ENCODE results near the gene DNALI1.
"Not testable (repeated sequence)": the region's sequence is repeated elsewhere in the genome, so short reads cannot be mapped to it uniquely, and the experiment has no call there.

The DNALI1 gene

DNA sequence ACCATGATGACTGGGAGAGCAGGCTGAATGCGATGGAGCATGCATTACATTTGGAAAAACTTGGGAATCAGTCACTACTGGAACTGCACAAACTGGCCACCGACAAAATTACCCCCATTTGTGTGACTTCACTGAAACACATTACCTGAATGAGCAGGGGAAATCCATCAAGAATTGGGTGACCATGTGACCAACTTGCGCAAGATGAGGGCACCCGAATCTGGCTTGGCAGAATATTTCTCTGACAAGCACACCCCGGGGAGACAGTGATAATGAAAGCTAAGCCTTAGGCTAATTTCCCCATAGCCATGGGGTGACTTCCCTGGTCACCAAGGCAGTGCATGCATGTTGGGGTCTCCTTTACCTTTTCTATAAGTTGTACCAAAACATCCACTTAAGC is 11.7 kb upstream of the DNALI1 start:
- H3K4me3 ChIP-seq (ENCODE audit: low read depth, low read length), result no peak overlapping the region
- TF ChIP-seq, protein P1, sequence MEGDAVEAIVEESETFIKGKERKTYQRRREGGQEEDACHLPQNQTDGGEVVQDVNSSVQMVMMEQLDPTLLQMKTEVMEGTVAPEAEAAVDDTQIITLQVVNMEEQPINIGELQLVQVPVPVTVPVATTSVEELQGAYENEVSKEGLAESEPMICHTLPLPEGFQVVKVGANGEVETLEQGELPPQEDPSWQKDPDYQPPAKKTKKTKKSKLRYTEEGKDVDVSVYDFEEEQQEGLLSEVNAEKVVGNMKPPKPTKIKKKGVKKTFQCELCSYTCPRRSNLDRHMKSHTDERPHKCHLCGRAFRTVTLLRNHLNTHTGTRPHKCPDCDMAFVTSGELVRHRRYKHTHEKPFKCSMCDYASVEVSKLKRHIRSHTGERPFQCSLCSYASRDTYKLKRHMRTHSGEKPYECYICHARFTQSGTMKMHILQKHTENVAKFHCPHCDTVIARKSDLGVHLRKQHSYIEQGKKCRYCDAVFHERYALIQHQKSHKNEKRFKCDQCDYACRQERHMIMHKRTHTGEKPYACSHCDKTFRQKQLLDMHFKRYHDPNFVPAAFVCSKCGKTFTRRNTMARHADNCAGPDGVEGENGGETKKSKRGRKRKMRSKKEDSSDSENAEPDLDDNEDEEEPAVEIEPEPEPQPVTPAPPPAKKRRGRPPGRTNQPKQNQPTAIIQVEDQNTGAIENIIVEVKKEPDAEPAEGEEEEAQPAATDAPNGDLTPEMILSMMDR (IDR thresholded peaks at IDR 0.05; ENCODE audit: low read depth, low read length), result no peak

DNA sequence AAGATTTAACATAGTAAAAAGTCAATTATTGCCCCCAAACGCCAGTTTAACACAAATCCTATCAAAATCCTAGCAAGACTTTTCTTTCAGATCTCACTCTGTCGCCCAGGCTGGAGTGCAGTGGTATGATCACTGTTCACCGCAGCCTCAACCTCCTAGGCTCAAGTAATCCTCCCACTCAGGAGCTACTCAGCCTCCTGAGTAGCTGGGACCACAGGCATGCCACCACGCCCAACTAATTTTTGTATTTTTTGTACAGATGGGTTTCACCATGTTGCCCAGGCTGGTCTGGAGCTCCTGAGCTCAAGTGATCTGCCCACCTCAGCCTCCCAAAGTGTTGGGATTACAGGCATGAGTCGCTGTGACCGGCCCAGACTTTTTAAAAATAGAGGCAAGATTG is 7.4 kb upstream of the DNALI1 start:
- no peak overlapping the region for H3K4me3 ChIP-seq (ENCODE audit: low read depth, low read length)
- TF ChIP-seq, protein P1 (IDR thresholded peaks at IDR 0.05; ENCODE audit: low read depth, low read length), result no peak

DNA sequence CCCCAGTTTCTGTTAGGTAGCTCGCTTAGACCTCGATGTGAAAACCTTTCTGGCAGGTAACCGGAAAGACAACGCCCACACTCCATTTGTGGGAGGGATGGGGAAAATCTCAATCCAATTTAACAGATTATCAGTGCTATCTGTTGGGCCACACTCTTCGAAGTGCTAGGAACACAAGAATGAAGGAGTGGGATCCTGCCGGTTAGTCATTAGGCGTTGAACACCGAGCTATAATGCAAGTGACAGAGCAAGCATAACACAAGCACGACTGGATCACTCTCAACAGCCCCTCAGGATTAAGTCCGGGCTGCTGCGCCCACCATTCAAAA is 3.2 kb upstream of the DNALI1 start:
- peak overlapping the region; percentile 89 for H3K4me3 ChIP-seq (ENCODE audit: low read depth, low read length)
- TF ChIP-seq, protein P1 (IDR thresholded peaks at IDR 0.05; ENCODE audit: low read depth, low read length), result no peak

DNA sequence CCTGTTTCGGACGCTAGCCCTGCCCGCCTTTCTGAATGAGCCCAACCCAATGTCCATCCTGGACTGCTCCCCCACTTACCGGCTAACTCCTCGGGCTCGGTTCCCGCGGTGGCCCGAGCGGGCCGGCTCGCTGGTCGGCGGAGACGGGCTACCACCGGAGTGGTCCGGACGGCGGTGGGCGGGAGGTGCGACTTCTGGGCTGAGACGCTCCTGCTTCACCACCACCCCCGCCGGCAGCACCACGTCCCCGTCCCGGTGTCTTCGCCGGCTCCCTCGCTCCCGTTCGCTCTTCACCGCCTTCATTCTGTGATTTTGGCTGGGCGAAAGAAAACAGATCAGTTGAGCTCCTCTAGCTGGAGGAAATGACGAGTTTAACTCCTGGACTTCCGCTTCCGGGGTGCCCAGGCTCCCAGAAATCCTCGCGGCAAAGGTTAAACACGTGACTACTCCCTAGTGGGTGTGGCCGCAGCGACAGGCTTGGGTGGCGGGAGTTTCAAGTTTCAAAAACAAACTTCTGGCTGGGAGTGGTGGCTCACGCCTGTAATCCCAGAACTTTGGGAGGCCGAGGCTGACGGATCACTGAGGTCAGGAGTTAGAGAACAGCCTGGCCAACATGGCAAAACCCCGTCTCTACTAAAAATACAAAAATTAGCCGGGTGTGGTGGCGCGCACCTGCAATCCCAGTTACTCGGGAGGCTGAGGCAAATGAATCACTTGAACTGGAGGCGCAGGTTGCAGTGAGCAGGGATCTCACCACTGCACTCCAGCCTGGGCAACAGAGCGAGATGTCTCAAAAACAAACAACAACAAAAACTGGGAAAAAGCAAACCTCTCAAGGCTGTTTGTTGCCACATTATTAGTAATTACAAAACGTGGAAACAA is 2.6 kb upstream of the DNALI1 start, which contains the start of gene SNIP1:
TSS of gene SNIP1 (minus strand) at position 367 of the 882 bp plus-strand sequence. CDS start at position 303, 64 bp downstream.
- TF ChIP-seq, protein P1 (IDR thresholded peaks at IDR 0.05; ENCODE audit: low read depth, low read length), result no peak
- H3K4me3 ChIP-seq (ENCODE audit: low read depth, low read length), result peak within 1 kb of the TSS; percentile 89

DNA sequence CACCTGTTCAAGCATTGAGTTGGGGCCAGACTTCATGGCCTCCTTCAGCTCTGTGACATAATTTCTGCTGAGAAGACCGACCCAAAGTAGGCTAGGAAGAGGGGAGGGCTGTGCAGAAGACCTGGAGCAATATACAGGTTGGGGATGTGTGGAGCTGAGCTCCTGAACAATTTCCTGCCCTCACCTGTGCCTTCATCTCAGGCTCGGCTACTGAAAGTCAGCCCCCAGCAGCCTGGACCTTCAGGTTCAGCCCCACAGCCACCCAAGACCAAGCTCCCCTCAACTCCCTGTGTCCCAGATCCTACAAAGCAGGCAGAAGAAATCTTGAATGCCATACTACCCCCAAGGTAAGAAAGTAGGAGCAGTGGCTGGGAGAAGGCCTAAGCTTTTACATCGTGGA is 662 bp downstream of the DNALI1 start:
- H3K4me3 ChIP-seq (ENCODE audit: low read depth, low read length), result no peak overlapping the region
- TF ChIP-seq, protein P1 (IDR thresholded peaks at IDR 0.05; ENCODE audit: low read depth, low read length), result no peak

DNA sequence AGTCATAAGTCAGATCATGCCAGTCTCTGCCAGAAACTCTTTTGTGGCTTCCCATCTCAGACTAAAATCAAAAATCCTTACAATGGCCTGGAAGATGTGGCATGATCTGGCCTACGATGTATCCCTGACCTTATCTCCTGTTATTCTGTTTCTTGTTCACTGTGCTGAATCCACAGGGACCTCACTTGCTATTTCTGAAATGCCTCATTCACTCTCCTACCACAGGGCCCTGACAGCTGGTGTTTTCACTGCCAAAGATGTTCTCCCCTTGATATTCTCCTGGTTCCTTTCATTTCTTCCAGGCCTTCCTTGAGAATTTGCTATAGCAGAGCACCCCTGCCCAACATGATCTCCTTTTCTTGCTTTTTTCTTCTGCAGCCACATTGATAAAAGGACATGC is 1.7 kb downstream of the DNALI1 start:
- TF ChIP-seq, protein P1 (IDR thresholded peaks at IDR 0.05; ENCODE audit: low read depth, low read length), result no peak
- no peak overlapping the region for H3K4me3 ChIP-seq (ENCODE audit: low read depth, low read length)

DNA sequence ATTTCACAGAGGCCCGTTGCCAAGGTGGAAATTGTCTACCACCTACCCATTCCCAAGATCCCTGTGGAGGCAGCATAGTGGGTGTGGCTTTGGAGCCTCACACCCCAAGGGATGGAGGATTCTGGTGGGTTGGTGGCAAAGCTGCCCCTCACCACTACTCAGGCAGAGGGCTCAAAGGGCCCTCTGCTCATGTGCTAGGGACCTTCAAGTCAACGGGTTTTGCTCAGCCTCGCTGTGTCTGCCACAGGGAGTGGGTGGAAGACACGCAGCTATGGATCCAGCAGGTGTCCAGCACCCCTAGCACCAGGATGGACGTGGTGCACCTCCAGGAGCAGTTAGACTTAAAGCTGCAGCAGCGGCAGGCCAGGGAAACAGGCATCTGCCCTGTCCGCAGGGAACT is 2.3 kb downstream of the DNALI1 start:
- TF ChIP-seq, protein P1 (IDR thresholded peaks at IDR 0.05; ENCODE audit: low read depth, low read length), result no peak
- no peak overlapping the region for H3K4me3 ChIP-seq (ENCODE audit: low read depth, low read length)

DNA sequence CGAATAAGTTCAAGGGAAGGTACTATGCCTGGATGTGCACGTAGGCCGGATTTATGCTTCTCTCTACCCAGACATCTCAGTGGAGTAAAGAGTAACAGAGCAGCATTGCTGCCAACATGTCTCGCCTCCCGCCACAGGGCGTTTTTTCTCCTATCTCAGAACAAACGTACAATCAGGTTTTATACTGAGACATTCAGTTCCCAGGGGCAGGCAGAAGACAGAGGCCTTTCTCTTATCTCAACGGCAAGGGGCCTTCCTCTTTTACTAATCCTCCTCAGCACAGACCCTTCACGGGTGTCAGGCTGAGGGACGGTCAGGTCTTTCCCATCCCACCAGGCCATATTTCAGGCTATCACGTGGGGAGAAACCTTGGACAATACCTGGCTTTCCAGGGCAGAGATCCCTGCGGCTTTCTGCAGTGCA is 3.2 kb downstream of the DNALI1 start:
- not testable (repeated sequence) for H3K4me3 ChIP-seq (ENCODE audit: low read depth, low read length)
